ENCODE results near the gene KLHL6.

KLHL6 gene

GRCh38 chr3:183503746-183504145 is 51.8 kb downstream of the KLHL6 start:
- no peak overlapping the region for H3K4me3 ChIP-seq (ENCODE audit: low read length)
- no peak for DNase-seq (ENCODE audit: low read depth)
- TF ChIP-seq, protein P1, sequence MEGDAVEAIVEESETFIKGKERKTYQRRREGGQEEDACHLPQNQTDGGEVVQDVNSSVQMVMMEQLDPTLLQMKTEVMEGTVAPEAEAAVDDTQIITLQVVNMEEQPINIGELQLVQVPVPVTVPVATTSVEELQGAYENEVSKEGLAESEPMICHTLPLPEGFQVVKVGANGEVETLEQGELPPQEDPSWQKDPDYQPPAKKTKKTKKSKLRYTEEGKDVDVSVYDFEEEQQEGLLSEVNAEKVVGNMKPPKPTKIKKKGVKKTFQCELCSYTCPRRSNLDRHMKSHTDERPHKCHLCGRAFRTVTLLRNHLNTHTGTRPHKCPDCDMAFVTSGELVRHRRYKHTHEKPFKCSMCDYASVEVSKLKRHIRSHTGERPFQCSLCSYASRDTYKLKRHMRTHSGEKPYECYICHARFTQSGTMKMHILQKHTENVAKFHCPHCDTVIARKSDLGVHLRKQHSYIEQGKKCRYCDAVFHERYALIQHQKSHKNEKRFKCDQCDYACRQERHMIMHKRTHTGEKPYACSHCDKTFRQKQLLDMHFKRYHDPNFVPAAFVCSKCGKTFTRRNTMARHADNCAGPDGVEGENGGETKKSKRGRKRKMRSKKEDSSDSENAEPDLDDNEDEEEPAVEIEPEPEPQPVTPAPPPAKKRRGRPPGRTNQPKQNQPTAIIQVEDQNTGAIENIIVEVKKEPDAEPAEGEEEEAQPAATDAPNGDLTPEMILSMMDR (conservative IDR thresholded peaks at IDR 0.05; ENCODE audit: low read depth, low read length) = no peak

DNA sequence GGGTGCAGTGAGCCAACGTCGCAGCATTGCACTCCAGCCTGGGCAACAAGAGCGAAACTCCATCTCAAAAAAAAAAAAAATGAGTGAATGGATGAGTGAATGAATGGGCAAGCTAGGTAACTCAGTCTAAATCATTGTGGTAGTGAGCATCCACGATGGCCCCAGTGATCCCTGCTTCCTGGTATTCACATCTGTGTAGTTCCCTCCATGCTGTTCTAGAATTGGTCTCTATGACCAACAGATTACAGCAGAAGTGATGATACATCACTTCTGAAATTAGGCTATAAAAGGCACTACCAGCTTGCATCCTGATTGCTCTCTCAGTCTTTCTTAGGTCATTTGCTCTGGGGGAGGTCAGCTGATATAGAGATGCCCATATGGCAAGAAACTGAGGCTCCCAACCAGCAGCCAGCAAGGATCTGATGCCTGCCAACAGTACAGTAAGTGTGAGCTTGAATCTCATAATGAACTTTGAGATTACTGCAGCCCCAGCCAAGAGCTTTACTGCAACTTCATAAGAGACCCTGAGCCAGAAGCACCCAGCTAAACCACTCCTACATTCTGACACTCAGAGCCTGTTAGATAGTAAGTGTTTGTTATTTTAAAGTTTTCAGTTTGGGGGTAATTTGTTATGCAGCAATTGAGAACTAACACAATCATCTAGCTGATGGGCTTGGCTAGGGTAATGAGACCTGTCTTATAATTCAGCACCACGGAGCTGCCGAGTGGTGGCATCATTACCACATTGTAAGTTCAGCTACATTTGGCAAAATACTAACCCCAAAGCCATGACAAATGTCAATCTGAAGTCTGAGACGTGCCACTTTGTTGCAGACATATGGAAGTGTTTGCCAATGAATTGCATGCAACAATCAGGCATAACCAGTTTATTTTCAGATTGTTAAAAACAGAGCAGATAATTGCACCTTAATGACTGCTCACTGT is 53.0 kb downstream of the KLHL6 start:
- H3K4me3 ChIP-seq (ENCODE audit: low read length) = no peak overlapping the region
- DNase-seq (ENCODE audit: low read depth) = no peak
- TF ChIP-seq, protein P1 (conservative IDR thresholded peaks at IDR 0.05; ENCODE audit: low read depth, low read length) = no peak

- TF ChIP-seq, protein P1 (conservative IDR thresholded peaks at IDR 0.05; ENCODE audit: low read depth, low read length) = no peak
- DNase-seq (ENCODE audit: low read depth) = no peak
- no peak overlapping the region for H3K4me3 ChIP-seq (ENCODE audit: low read length)
Observed at GRCh38 chr3:183500981-183501704, 54.4 kb downstream of the KLHL6 start.

DNA sequence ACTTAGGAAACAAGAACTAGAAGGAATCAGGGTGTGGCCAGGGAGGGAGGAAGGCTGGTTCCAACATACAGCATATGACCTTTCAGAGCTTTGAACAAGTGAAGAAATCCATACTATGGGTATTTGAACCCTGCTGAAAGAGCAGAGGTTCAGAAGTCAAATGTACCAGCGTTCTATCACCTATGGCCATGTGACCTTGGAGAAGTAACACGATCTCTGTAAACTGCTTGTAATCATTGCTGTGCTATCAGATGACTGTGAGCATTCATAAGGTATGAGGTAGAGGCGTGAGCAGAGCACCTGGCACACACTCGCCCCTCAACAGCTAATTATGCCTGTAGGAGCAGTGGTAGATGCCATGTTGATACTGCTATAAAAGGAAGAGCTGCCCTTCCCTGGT is 55.2 kb downstream of the KLHL6 start:
- no peak for DNase-seq (ENCODE audit: low read depth)
- TF ChIP-seq, protein P1 (conservative IDR thresholded peaks at IDR 0.05; ENCODE audit: low read depth, low read length) = no peak
- no peak overlapping the region for H3K4me3 ChIP-seq (ENCODE audit: low read length)

DNA sequence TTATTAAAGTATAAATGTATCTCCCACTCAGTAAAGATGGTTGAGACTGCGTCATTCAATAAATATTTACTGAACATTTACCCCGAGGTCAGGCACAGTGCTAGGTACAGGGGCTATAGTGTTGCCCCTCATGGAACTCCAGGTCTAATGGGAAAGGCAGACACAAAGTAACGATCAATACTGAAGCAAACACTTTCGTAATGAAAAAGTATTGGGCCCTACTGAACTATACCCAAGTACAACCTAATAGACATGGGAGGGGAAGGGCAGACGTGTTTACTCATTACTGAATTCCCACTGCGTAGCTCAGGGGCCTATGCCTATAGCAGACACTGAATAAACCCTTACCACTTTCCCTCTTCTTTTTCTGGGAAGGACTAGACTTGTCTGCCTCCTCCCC is 56.9 kb downstream of the KLHL6 start:
- TF ChIP-seq, protein P1 (conservative IDR thresholded peaks at IDR 0.05; ENCODE audit: low read depth, low read length) = no peak
- no peak overlapping the region for H3K4me3 ChIP-seq (ENCODE audit: low read length)
- DNase-seq (ENCODE audit: low read depth) = no peak

DNA sequence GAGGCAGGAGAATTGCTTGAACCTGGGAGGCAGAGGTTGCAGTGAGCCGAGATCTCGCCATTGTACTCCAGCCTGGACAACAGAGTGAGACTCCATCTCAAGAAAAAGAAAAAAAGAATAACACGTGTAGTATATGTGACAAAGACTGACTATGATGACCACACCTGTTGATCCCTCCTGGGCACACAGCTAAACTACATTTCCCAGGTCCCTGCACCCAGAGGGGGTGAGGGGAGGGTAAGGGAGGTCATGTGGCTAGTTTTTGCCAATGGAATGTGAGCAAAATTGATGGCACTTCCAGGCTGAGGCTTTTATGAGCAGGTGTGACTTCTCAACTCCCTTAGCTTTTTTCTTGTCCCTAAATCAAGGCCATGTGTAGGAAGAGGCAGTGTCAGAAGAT is 58.2 kb downstream of the KLHL6 start:
- no peak overlapping the region for H3K4me3 ChIP-seq (ENCODE audit: low read length)
- TF ChIP-seq, protein P1 (conservative IDR thresholded peaks at IDR 0.05; ENCODE audit: low read depth, low read length) = no peak
- no peak for DNase-seq (ENCODE audit: low read depth)
